Loucy (cell line): ENCODE results near the gene GPR153.

Experiments
- CTCF ChIP-seq: fragments of 200-600 bp; sonication (generic); conservative IDR thresholded peaks from 2 replicates; pipeline ENCODE4 v1.5.1; 2014; ENCODE audit warnings: mild to moderate bottlenecking, antibody characterized with exemption, low read length
- EZH2phosphoT487 ChIP-seq: fragments of 200-600 bp; IDR thresholded peaks from 2 replicates; pipeline ENCODE4 v1.6.1; 2018; ENCODE audit warnings: antibody characterized with exemption, mild to moderate bottlenecking, moderate library complexity, borderline replicate concordance

DNA sequence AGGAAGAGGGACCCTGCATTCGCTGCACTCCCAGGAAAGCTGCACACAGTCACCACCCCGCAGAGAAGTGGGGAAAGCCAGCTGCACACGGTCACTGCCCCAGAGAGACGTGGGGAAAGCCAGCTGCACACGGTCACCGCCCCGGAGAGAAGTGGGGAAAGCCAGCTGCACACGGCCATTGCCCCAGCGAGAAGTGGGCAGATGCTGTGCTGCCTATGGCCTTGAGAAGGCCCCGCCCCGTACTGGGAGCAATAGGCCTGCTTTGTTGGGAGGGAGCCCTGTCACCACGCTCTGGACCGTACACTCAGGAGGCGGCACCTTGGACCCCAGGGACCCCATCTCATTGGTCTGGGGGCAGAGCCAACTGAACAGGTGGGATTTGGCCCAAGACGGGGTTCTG lies 4.3 kb upstream of the GPR153 start:
- TF ChIP-seq EZH2phosphoT487 (no peak), CTCF (no peak)
